Astrocyte (in vitro differentiated cells and primary cell): ENCODE data around the gene ROGDI. TPM values are rescaled to one million over a fixed set of nuclear protein-coding genes. Genes with fewer than 3 reads are reported as not detected.
A peak's percentile ranks its signal among the peaks of the same experiment; 100 is the strongest.

ENCODE experiments used
- DNase-seq: peaks from one replicate; pipeline ENCODE4 v3.0.0-alpha.2; 2010; ENCODE audit warnings: low read depth
- FAIRE-seq: peaks from 2 replicates; lab custom pipeline; 2011; peaks lifted over from hg19 to GRCh38; lab: Jason Lieb, UNC
- H2AFZ ChIP-seq: 2 replicates; pipeline ENCODE4 v1.6.0; 2012; ENCODE audit warnings: low read depth, low read length, inconsistent platforms
- H3K27ac ChIP-seq: 2 replicates; pipeline ENCODE4 v1.5.1; 2011; ENCODE audit warnings: low read depth, low read length, inconsistent platforms
- H3K27me3 ChIP-seq: 2 replicates; pipeline ENCODE4 v1.6.0; 2011; ENCODE audit warnings: low read length, inconsistent platforms; ENCODE audit not compliant: insufficient read depth
- H3K36me3 ChIP-seq: 2 replicates; pipeline ENCODE4 v1.5.1; 2011; ENCODE audit warnings: low read length, inconsistent platforms; ENCODE audit not compliant: insufficient read depth
- H3K4me1 ChIP-seq: 2 replicates; pipeline ENCODE4 v1.5.1; 2011; ENCODE audit warnings: low read length, inconsistent platforms; ENCODE audit not compliant: insufficient read depth
- H3K4me2 ChIP-seq: 2 replicates; pipeline ENCODE4 v1.6.0; 2012; ENCODE audit warnings: low read length, inconsistent platforms
- H3K4me3 ChIP-seq: 2 replicates; pipeline ENCODE4 v1.5.1; 2011; ENCODE audit warnings: low read depth, mild to moderate bottlenecking, low read length, inconsistent platforms; ENCODE audit not compliant: insufficient read depth
- H3K79me2 ChIP-seq: 2 replicates; pipeline ENCODE4 v1.6.0; 2012; ENCODE audit warnings: mild to moderate bottlenecking, low read length, inconsistent platforms; ENCODE audit not compliant: insufficient read depth
- H3K9ac ChIP-seq: 2 replicates; pipeline ENCODE4 v1.6.0; 2012; ENCODE audit warnings: mild to moderate bottlenecking, low read length, inconsistent platforms
- H3K9me3 ChIP-seq: 2 replicates; pipeline ENCODE4 v1.5.1; 2012; ENCODE audit warnings: low read depth, mild to moderate bottlenecking, low read length, inconsistent platforms; ENCODE audit not compliant: insufficient read depth
- H4K20me1 ChIP-seq: 2 replicates; pipeline ENCODE4 v1.6.0; 2012; ENCODE audit warnings: low read length, inconsistent platforms; ENCODE audit not compliant: insufficient read depth
- H3K27ac Mint-ChIP-seq: one replicate; pipeline ENCODE4 v1.8.0; 2021; ENCODE audit warnings: mild to moderate bottlenecking, mixed read lengths; ENCODE audit not compliant: unreplicated experiment
- H3K27me3 Mint-ChIP-seq: one replicate; pipeline ENCODE4 v1.8.0; 2021; ENCODE audit warnings: low read depth, mixed read lengths; ENCODE audit not compliant: unreplicated experiment
- H3K36me3 Mint-ChIP-seq: one replicate; pipeline ENCODE4 v1.8.0; 2021; ENCODE audit warnings: low read depth, mixed read lengths; ENCODE audit not compliant: unreplicated experiment
- H3K4me1 Mint-ChIP-seq: one replicate; pipeline ENCODE4 v1.8.0; 2021; ENCODE audit warnings: low read depth, mixed read lengths; ENCODE audit not compliant: unreplicated experiment
- H3K4me3 Mint-ChIP-seq: one replicate; pipeline ENCODE4 v1.8.0; 2021; ENCODE audit warnings: mild to moderate bottlenecking, moderate library complexity, mixed read lengths; ENCODE audit not compliant: unreplicated experiment
- H3K9me3 Mint-ChIP-seq: one replicate; pipeline ENCODE4 v1.8.0; 2021; ENCODE audit warnings: mild to moderate bottlenecking, mixed read lengths; ENCODE audit not compliant: unreplicated experiment
- CTCF ChIP-seq: IDR thresholded peaks from 2 replicates; pipeline ENCODE4 v1.5.1; 2011; ENCODE audit warnings: low read depth, mild to moderate bottlenecking, inconsistent platforms, low read length, moderate library complexity; ENCODE audit not compliant: insufficient read depth
- EZH2 ChIP-seq: IDR thresholded peaks from 2 replicates; pipeline ENCODE4 v1.6.1; 2012; ENCODE audit warnings: mild to moderate bottlenecking, low read length, inconsistent platforms; ENCODE audit not compliant: insufficient read depth
- total RNA-seq: library from RNA; stranded (reverse); gene quantifications from 2 replicates; pipeline ENCODE4 v1.2.1, GENCODE V29; 2021

ROGDI gene
- total RNA-seq, 1 donor from 2014 or later = 33.6 TPM

- no peak overlapping the region for H3K4me3 Mint-ChIP-seq
- H4K20me1 ChIP-seq = peaks cover 3% of the 10 kb centered on the region
- no peak for DNase-seq
- no peak overlapping the region for H3K27ac ChIP-seq
- H3K27ac Mint-ChIP-seq = peak overlapping the region; percentile 14
- H3K4me3 ChIP-seq = no peak overlapping the region
- no peaks in the 10 kb centered on the region for H3K27me3 Mint-ChIP-seq
- H3K27me3 ChIP-seq = no peaks in the 10 kb centered on the region
- peaks cover 23% of the 10 kb centered on the region for H3K36me3 Mint-ChIP-seq
- no peak overlapping the region for H3K4me2 ChIP-seq
- H3K36me3 ChIP-seq = peaks cover 16% of the 10 kb centered on the region
- no peaks in the 10 kb centered on the region for H3K79me2 ChIP-seq
- FAIRE-seq = no peak
- H3K4me1 ChIP-seq = no peaks in the 10 kb centered on the region
- H2AFZ ChIP-seq = no peak overlapping the region
- no peaks in the 10 kb centered on the region for H3K9me3 ChIP-seq
- no peaks in the 10 kb centered on the region for H3K9me3 Mint-ChIP-seq
- TF ChIP-seq CTCF = no peak
- TF ChIP-seq EZH2 = no peak
- H3K4me1 Mint-ChIP-seq = no peaks in the 10 kb centered on the region
- H3K9ac ChIP-seq = no peak overlapping the region
Observed at GRCh38 chr16:4814046-4814445, 11.6 kb upstream of the ROGDI start.

GRCh38 chr16:4813251-4814003 is 11.0 kb upstream of the ROGDI start:
- Mint-ChIP-seq H3K27me3 (no peaks in the 10 kb centered on the region), H3K4me3 (no peak overlapping the region), H3K27ac (no peak overlapping the region), H3K36me3 (peaks cover 19% of the 10 kb centered on the region), H3K4me1 (no peaks in the 10 kb centered on the region), H3K9me3 (no peaks in the 10 kb centered on the region)
- Histone ChIP-seq H3K9me3 (no peaks in the 10 kb centered on the region), H3K36me3 (peaks cover 16% of the 10 kb centered on the region), H3K4me3 (no peak overlapping the region), H3K27me3 (no peaks in the 10 kb centered on the region), H3K9ac (no peak overlapping the region), H3K27ac (no peak overlapping the region), H2AFZ (no peak overlapping the region), H3K4me1 (no peaks in the 10 kb centered on the region), H4K20me1 (peaks cover 4% of the 10 kb centered on the region), H3K4me2 (no peak overlapping the region), H3K79me2 (no peaks in the 10 kb centered on the region)
- DNase-seq (no peak), FAIRE-seq (no peak)
- TF ChIP-seq EZH2 (no peak), CTCF (no peak)

GRCh38 chr16:4811773-4812172 is 9.3 kb upstream of the ROGDI start:
- Mint-ChIP-seq H3K4me1 (no peaks in the 10 kb centered on the region), H3K27me3 (no peaks in the 10 kb centered on the region), H3K9me3 (no peaks in the 10 kb centered on the region), H3K27ac (no peak overlapping the region), H3K4me3 (no peak overlapping the region), H3K36me3 (peaks cover 15% of the 10 kb centered on the region)
- FAIRE-seq (no peak), DNase-seq (no peak)
- Histone ChIP-seq H3K27me3 (no peaks in the 10 kb centered on the region), H2AFZ (no peak overlapping the region), H3K9ac (no peak overlapping the region), H3K4me3 (no peak overlapping the region), H3K4me2 (no peak overlapping the region), H3K4me1 (no peaks in the 10 kb centered on the region), H4K20me1 (peaks cover 4% of the 10 kb centered on the region), H3K9me3 (no peaks in the 10 kb centered on the region), H3K36me3 (peaks cover 19% of the 10 kb centered on the region), H3K27ac (no peak overlapping the region), H3K79me2 (no peaks in the 10 kb centered on the region)
- TF ChIP-seq EZH2 (no peak), CTCF (no peak)
